ENCODE data around the gene MPC1.
"Not testable (repeated sequence)": the region's sequence is repeated elsewhere in the genome, so short reads cannot be mapped to it uniquely, and the experiment has no call there.

The MPC1 gene

GRCh38 chr6:166405386-166405785 is 22.6 kb upstream of the MPC1 start:
- DNase-seq, result no peak

- no peak for DNase-seq
Measured at GRCh38 chr6:166402582-166403277, 20.0 kb upstream of the MPC1 start.

GRCh38 chr6:166400649-166401250 is 18.0 kb upstream of the MPC1 start:
- peak; percentile 33 for DNase-seq

GRCh38 chr6:166400181-166400580 is 17.4 kb upstream of the MPC1 start:
- no peak for DNase-seq

- DNase-seq, result no peak
Measured at GRCh38 chr6:166398348-166398747, 15.6 kb upstream of the MPC1 start.

- no peak for DNase-seq
Measured at GRCh38 chr6:166397849-166398248, 15.1 kb upstream of the MPC1 start.

GRCh38 chr6:166395778-166396177 is 13.0 kb upstream of the MPC1 start:
- no peak for DNase-seq

- no peak for DNase-seq
Measured at GRCh38 chr6:166395351-166395750, 12.6 kb upstream of the MPC1 start.

GRCh38 chr6:166394036-166394892 is 11.5 kb upstream of the MPC1 start:
- no peak for DNase-seq

- no peak for DNase-seq
Measured at GRCh38 chr6:166393535-166393823, 10.7 kb upstream of the MPC1 start.

GRCh38 chr6:166392755-166393534 is 10.2 kb upstream of the MPC1 start:
- not testable (repeated sequence) for DNase-seq

GRCh38 chr6:166389119-166389518 is 6.4 kb upstream of the MPC1 start:
- no peak for DNase-seq

- no peak for DNase-seq
Measured at GRCh38 chr6:166388290-166389004, 5.7 kb upstream of the MPC1 start.

- no peak for DNase-seq
Measured at GRCh38 chr6:166387642-166388289, 5.0 kb upstream of the MPC1 start.

GRCh38 chr6:166387098-166387497 is 4.4 kb upstream of the MPC1 start:
- DNase-seq, result not testable (repeated sequence)

- no peak for DNase-seq
Measured at GRCh38 chr6:166386111-166386510, 3.4 kb upstream of the MPC1 start.

GRCh38 chr6:166383802-166384363 is 1.1 kb upstream of the MPC1 start:
- DNase-seq, result peak; percentile 43

- DNase-seq, result no peak
Measured at GRCh38 chr6:166382500-166382932, 224 bp downstream of the MPC1 start.

GRCh38 chr6:166381733-166382499 is 824 bp downstream of the MPC1 start:
- DNase-seq, result peak; percentile 72

GRCh38 chr6:166381381-166381732 is 1.4 kb downstream of the MPC1 start:
- peak; percentile 72 for DNase-seq

GRCh38 chr6:166379800-166380199 is 2.9 kb downstream of the MPC1 start:
- DNase-seq, result no peak

All from SHP77 treated with DMSO at 0.1 percent for 48 hours (cell line).